ENCODE measurements around the gene ZNF358.

DNA sequence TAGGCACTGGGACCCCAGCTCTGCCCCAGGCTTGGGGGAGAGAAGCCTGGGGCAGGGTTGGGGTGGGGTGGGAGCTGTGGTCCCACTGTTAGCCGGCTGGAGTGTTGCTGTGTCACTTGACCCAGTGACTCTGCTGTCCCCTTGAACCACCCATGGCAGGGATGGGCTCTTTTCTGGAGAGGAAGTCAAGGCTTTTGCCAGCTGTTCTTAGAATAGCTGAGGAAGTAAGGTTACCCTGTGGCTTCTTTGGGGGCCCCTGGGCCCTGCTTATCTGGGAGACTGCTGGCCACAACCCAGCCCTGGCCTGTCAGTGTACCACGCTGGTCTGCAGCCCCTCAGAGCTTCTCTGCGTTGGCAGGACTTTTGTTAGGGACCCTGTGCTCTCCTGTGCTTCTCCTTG lies 28.7 kb downstream of the ZNF358 start:
- TF ChIP-seq POLR2A (IDR thresholded peaks at IDR 0.05) (no peak), POLR2AphosphoS5 (IDR thresholded peaks at IDR 0.05) (peak in 1 of 3 donors; percentile 11)
- TF ChIP-seq, protein P1, sequence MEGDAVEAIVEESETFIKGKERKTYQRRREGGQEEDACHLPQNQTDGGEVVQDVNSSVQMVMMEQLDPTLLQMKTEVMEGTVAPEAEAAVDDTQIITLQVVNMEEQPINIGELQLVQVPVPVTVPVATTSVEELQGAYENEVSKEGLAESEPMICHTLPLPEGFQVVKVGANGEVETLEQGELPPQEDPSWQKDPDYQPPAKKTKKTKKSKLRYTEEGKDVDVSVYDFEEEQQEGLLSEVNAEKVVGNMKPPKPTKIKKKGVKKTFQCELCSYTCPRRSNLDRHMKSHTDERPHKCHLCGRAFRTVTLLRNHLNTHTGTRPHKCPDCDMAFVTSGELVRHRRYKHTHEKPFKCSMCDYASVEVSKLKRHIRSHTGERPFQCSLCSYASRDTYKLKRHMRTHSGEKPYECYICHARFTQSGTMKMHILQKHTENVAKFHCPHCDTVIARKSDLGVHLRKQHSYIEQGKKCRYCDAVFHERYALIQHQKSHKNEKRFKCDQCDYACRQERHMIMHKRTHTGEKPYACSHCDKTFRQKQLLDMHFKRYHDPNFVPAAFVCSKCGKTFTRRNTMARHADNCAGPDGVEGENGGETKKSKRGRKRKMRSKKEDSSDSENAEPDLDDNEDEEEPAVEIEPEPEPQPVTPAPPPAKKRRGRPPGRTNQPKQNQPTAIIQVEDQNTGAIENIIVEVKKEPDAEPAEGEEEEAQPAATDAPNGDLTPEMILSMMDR (IDR thresholded peaks at IDR 0.05 in 8 of 11, conservative IDR thresholded peaks at IDR 0.05 in 3 of 11) = no peak

All from spleen (tissue), 7 donors.